H9 (cell line): Measurements from ENCODE around the gene STMN1. TPM values are rescaled to one million over a fixed set of nuclear protein-coding genes. Genes with fewer than 3 reads are reported as not detected.

ENCODE experiments used
- DNase-seq: peaks from one replicate; pipeline ENCODE4 v3.0.0-alpha.2; 2017
- H2AFZ ChIP-seq: one replicate; pipeline ENCODE4 v1.6.1; 2013; ENCODE audit warnings: mild to moderate bottlenecking, low read length, control low read depth, moderate library complexity
- H2AK5ac ChIP-seq: 2 replicates; pipeline ENCODE4 v1.6.1; 2013; ENCODE audit warnings: low read length, control low read depth, mixed read lengths; ENCODE audit not compliant: insufficient read length
- H2BK120ac ChIP-seq: one replicate; pipeline ENCODE4 v1.6.1; 2013; ENCODE audit warnings: low read depth, mild to moderate bottlenecking, low read length, control low read depth, inconsistent platforms; ENCODE audit not compliant: poor library complexity, severe bottlenecking
- H2BK12ac ChIP-seq: 2 replicates; pipeline ENCODE4 v1.6.1; 2013; ENCODE audit warnings: low read length, control low read depth, mixed read lengths, low read depth; ENCODE audit not compliant: insufficient read length
- H2BK15ac ChIP-seq: 2 replicates; pipeline ENCODE4 v1.6.1; 2013; ENCODE audit warnings: low read depth, low read length, control low read depth
- H2BK20ac ChIP-seq: one replicate; pipeline ENCODE4 v1.6.1; 2013; ENCODE audit warnings: low read depth, mild to moderate bottlenecking, low read length, control low read depth, inconsistent platforms; ENCODE audit not compliant: poor library complexity, severe bottlenecking
- H2BK5ac ChIP-seq: 2 replicates; pipeline ENCODE4 v1.6.1; 2013; ENCODE audit warnings: low read length, control low read depth, mixed read lengths; ENCODE audit not compliant: insufficient read length
- H3K14ac ChIP-seq: 2 replicates; pipeline ENCODE4 v1.6.1; 2013; ENCODE audit warnings: low read length, control low read depth; ENCODE audit not compliant: insufficient read depth
- H3K18ac ChIP-seq: 2 replicates; pipeline ENCODE4 v1.6.1; 2013; ENCODE audit warnings: low read depth, mild to moderate bottlenecking, mixed read lengths, low read length, control low read depth; ENCODE audit not compliant: insufficient read length
- H3K23ac ChIP-seq: 2 replicates; pipeline ENCODE4 v1.6.1; 2013; ENCODE audit warnings: low read length, control low read depth, mixed read lengths, low read depth; ENCODE audit not compliant: insufficient read length
- H3K23me2 ChIP-seq: 2 replicates; pipeline ENCODE4 v1.6.1; 2013; ENCODE audit warnings: low read depth, mild to moderate bottlenecking, mixed read lengths, low read length, control low read depth; ENCODE audit not compliant: insufficient read length, poor library complexity, severe bottlenecking
- H3K27ac ChIP-seq: 2 replicates; pipeline ENCODE4 v1.5.1; 2013; ENCODE audit warnings: low read length, control low read depth, mixed read lengths, low read depth; ENCODE audit not compliant: insufficient read length
- H3K27me3 ChIP-seq: 2 replicates; pipeline ENCODE4 v1.6.1; 2013; ENCODE audit warnings: low read length, control low read depth, inconsistent platforms; ENCODE audit not compliant: insufficient read depth
- H3K4ac ChIP-seq: 2 replicates; pipeline ENCODE4 v1.6.1; 2013; ENCODE audit warnings: low read depth, mild to moderate bottlenecking, control low read depth, inconsistent platforms, low read length, moderate library complexity
- H3K4me1 ChIP-seq: 2 replicates; pipeline ENCODE4 v1.6.1; 2013; ENCODE audit warnings: low read length, control low read depth, inconsistent platforms; ENCODE audit not compliant: insufficient read depth
- H3K4me2 ChIP-seq: 2 replicates; pipeline ENCODE4 v1.6.1; 2013; ENCODE audit warnings: low read length, control low read depth, mixed read lengths; ENCODE audit not compliant: insufficient read length, insufficient read depth
- H3K56ac ChIP-seq: 2 replicates; pipeline ENCODE4 v1.6.1; 2013; ENCODE audit warnings: low read depth, mild to moderate bottlenecking, mixed read lengths, low read length, control low read depth; ENCODE audit not compliant: insufficient read length
- H3K79me1 ChIP-seq: 2 replicates; pipeline ENCODE4 v1.6.1; 2013; ENCODE audit warnings: low read depth, mild to moderate bottlenecking, moderate library complexity, low read length, control low read depth, inconsistent platforms; ENCODE audit not compliant: insufficient read depth, poor library complexity, severe bottlenecking
- H3K79me2 ChIP-seq: 2 replicates; pipeline ENCODE4 v1.6.1; 2013; ENCODE audit warnings: low read length, control low read depth, inconsistent platforms; ENCODE audit not compliant: insufficient read depth
- H3K9ac ChIP-seq: 2 replicates; pipeline ENCODE4 v1.6.1; 2013; ENCODE audit warnings: low read length, control low read depth, mixed read lengths; ENCODE audit not compliant: insufficient read length; ENCODE audit errors: extremely low read depth
- H3K9me3 ChIP-seq: one replicate; pipeline ENCODE4 v1.6.1; 2013; ENCODE audit warnings: low read depth, low read length, inconsistent platforms; ENCODE audit not compliant: control insufficient read depth
- H3T11ph ChIP-seq: one replicate; pipeline ENCODE4 v1.6.1; 2013; ENCODE audit warnings: mild to moderate bottlenecking, low read length, control low read depth, inconsistent platforms
- H4K20me1 ChIP-seq: one replicate; pipeline ENCODE4 v1.6.1; 2013; ENCODE audit not compliant: control insufficient read depth, insufficient read length, insufficient read depth
- H4K5ac ChIP-seq: 2 replicates; pipeline ENCODE4 v1.6.1; 2013; ENCODE audit warnings: low read depth, mild to moderate bottlenecking, mixed read lengths, low read length, control low read depth; ENCODE audit not compliant: insufficient read length
- H4K8ac ChIP-seq: replicated peaks from 2 replicates; pipeline ENCODE4 v1.6.1; 2013; ENCODE audit warnings: low read length, control low read depth, mixed read lengths, low read depth; ENCODE audit not compliant: insufficient read length
- H4K91ac ChIP-seq: 2 replicates; pipeline ENCODE4 v1.6.1; 2013; ENCODE audit warnings: low read depth, mild to moderate bottlenecking, moderate library complexity, mixed read lengths, low read length, control low read depth; ENCODE audit not compliant: insufficient read length
- H3K27ac Mint-ChIP-seq, 3 experiments: 2 replicates in 2 of 3; 3 replicates in 1 of 3; pipeline ENCODE4 v1.8.0; 2020 to 2021; ENCODE audit warnings: mixed read lengths in 3 of 3, mild to moderate bottlenecking in 1 of 3, moderate library complexity in 1 of 3
- H3K27me3 Mint-ChIP-seq: 2 replicates; pipeline ENCODE4 v1.8.0; 2021; ENCODE audit warnings: low read depth, mild to moderate bottlenecking, moderate library complexity, mixed read lengths
- H3K36me3 Mint-ChIP-seq, 3 experiments: 2 replicates in 2 of 3; 3 replicates in 1 of 3; pipeline ENCODE4 v1.8.0; 2020 to 2021; ENCODE audit warnings: low read depth in 3 of 3, mixed read lengths in 3 of 3; ENCODE audit not compliant: insufficient read depth in 1 of 3
- H3K4me1 Mint-ChIP-seq, 2 experiments: 2 replicates each; pipeline ENCODE4 v1.8.0; 2020; ENCODE audit warnings: mixed read lengths in 2 of 2
- H3K4me3 Mint-ChIP-seq, 2 experiments: 2 replicates in 1 of 2; 3 replicates in 1 of 2; pipeline ENCODE4 v1.8.0; 2020 to 2021; ENCODE audit warnings: mild to moderate bottlenecking in 2 of 2, mixed read lengths in 2 of 2, moderate library complexity in 1 of 2
- H3K9me3 Mint-ChIP-seq, 2 experiments: 2 replicates in 1 of 2; 3 replicates in 1 of 2; pipeline ENCODE4 v1.8.0; 2020; ENCODE audit warnings: mild to moderate bottlenecking in 2 of 2, mixed read lengths in 2 of 2, moderate library complexity in 1 of 2
- CTCF ChIP-seq: fragments of 200-600 bp; sonication (generic); conservative IDR thresholded peaks from 3 replicates; pipeline ENCODE4 v1.8.0; 2021; ENCODE audit warnings: antibody characterized with exemption, mild to moderate bottlenecking
- WGBS: extraction: QIAGEN DNeasy Blood & Tissue Kit; methylation state at CpG from one replicate; pipeline ENCODE4 v1.1.7; 2013; ENCODE audit warnings: missing lambda C conversion rate, low lambda C conversion rate, mixed read lengths; ENCODE audit not compliant: insufficient read length; ENCODE audit errors: extremely low coverage; 5-methylcytosine and 5-hydroxymethylcytosine counted together
- total RNA-seq: library from RNA; stranded (reverse); gene quantifications from 2 replicates; pipeline ENCODE4 v1.2.1, GENCODE V29; 2021

Gene STMN1
- total RNA-seq, 1 experiment from 2014 or later = 500 TPM

DNA sequence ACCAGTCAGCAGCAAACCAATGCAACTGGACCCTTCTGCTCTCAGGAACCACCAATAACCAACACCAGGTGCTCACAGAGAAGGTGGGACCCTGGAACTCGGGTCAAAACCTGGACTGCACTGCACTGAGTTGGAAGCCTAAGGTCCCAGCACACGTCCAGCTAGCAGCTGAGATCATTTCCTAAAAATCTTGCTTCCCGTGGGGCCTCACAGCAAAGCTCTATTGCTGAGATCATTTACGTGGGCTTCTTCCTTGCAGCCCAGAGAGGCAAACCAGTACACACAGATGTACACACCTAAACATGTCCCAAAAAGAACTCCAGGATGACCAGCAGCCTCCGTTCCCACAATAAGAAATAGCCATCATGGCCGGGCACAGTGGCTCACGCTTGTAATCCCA is 22.8 kb upstream of the STMN1 start:
- Histone ChIP-seq H3K4me2 (no peak overlapping the region), H4K20me1 (no peaks in the 10 kb centered on the region), H3K4me1 (no peaks in the 10 kb centered on the region), H2AK5ac (no peak overlapping the region), H4K5ac (no peak overlapping the region), H2BK120ac (no peak overlapping the region), H3K79me2 (no peaks in the 10 kb centered on the region), H2BK12ac (no peak overlapping the region), H3K14ac (no peak overlapping the region), H4K91ac (no peak overlapping the region), H2BK20ac (no peak overlapping the region), H3K56ac (no peak overlapping the region), H3K23me2 (no peaks in the 10 kb centered on the region), H3K79me1 (no peaks in the 10 kb centered on the region), H3K18ac (no peak overlapping the region), H3T11ph (no peak overlapping the region), H3K9ac (no peak overlapping the region), H2AFZ (no peak overlapping the region), H2BK5ac (no peak overlapping the region), H4K8ac (no peak overlapping the region), H2BK15ac (no peak overlapping the region), H3K9me3 (no peaks in the 10 kb centered on the region), H3K27ac (no peak overlapping the region), H3K4ac (no peak overlapping the region), H3K23ac (no peak overlapping the region), H3K27me3 (no peaks in the 10 kb centered on the region)
- Mint-ChIP-seq H3K27me3 (peaks cover 23% of the 10 kb centered on the region), H3K9me3 (no peaks in the 10 kb centered on the region), H3K36me3 (no peaks in the 10 kb centered on the region), H3K4me3 (no peak overlapping the region), H3K4me1 (peaks cover 17 to 28% of the 10 kb centered on the region in 2 experiments), H3K27ac (no peak overlapping the region)
- TF ChIP-seq CTCF = no peak
- DNase-seq = no peak
- WGBS = no CpG with 5 or more reads among the region's 7 CpGs
